ENCODE results near the gene PAOX. TPM values are rescaled to one million over a fixed set of nuclear protein-coding genes. Genes with fewer than 3 reads are reported as not detected.
A peak's percentile ranks its signal among the peaks of the same experiment; 100 is the strongest.

The PAOX gene
- total and polyA plus RNA-seq, 2 of the 13 experiments (the other 11 are each of a cell fraction or from before 2014, with no cell fraction given) = 0.49 to 0.77 TPM

GRCh38 chr10:133349160-133349568 is 29.9 kb upstream of the PAOX start:
- FAIRE-seq (peak; percentile 72), ATAC-seq (no peak), DNase-seq (ENCODE audit: low spot score) (no peak)
- ChIA-PET POLR2A (no interaction called here), CTCF (ENCODE audit: low intra/inter-chr PET ratio, low total read pairs) (no interaction called here)
- peaks cover 9% of the 10 kb centered on the region; the same call in 1 of the 2 replicates for H4K20me1 ChIP-seq (ENCODE audit: insufficient read depth, low read length)
- TSS peak; percentile 42 for BruUV-seq (replicated peaks)
- no peak overlapping the region for H3K4me3 ChIP-seq (replicated peaks in 1 of 3; ENCODE audit: insufficient read depth in 1 of 3, low read depth in 2 of 3, low read length in 3 of 3)
- peaks cover 52% of the 10 kb centered on the region for H3K4me1 ChIP-seq (ENCODE audit: insufficient read depth, low read length)
- no peak overlapping the region for H3K4me2 ChIP-seq (ENCODE audit: low read depth, low read length)
- no peaks in the 10 kb centered on the region for H3K9me3 ChIP-seq (ENCODE audit: low read length)
- 97% methylated on average over 8 of the region's 8 CpGs for WGBS (ENCODE audit: low lambda C conversion rate)
- in situ Hi-C loops (cut with HindIII; ENCODE audit: extremely low pct_ligation_motif_present, low pct_unique_long_range_greater_than_20kb) = no loop called here
- no peaks in the 10 kb centered on the region for H3K36me3 ChIP-seq (replicated peaks in 1 of 2; ENCODE audit: control insufficient read depth in 1 of 2, insufficient read depth in 2 of 2, low read length in 2 of 2)
- H3K79me2 ChIP-seq (ENCODE audit: insufficient read depth, low read length) = no peaks in the 10 kb centered on the region
- H3K27ac ChIP-seq (ENCODE audit: extremely low read length, insufficient read depth, low read length) = no peak overlapping the region
- intact Hi-C loops (cut with micrococcal nuclease; ENCODE audit: unreplicated experiment) = loop anchor here (1.0 kb wide), 1 partner anchor 21 kb away; no protein-coding TSS in a partner anchor
- H3K9ac ChIP-seq (ENCODE audit: insufficient read depth, low read depth, low read length) = no peak overlapping the region
- no peak overlapping the region for H2AFZ ChIP-seq (ENCODE audit: low read length)
- H3K27me3 ChIP-seq (ENCODE audit: control insufficient read depth in 1 of 2, insufficient read depth in 2 of 2, low read length in 2 of 2) = no peaks in the 10 kb centered on the region
- no peak for TF ChIP-seq CEBPZ (IDR thresholded peaks at IDR 0.05; ENCODE audit: low read length)
- TF ChIP-seq, protein P1, sequence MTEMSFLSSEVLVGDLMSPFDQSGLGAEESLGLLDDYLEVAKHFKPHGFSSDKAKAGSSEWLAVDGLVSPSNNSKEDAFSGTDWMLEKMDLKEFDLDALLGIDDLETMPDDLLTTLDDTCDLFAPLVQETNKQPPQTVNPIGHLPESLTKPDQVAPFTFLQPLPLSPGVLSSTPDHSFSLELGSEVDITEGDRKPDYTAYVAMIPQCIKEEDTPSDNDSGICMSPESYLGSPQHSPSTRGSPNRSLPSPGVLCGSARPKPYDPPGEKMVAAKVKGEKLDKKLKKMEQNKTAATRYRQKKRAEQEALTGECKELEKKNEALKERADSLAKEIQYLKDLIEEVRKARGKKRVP (CRISPR knock-in tag; IDR thresholded peaks at IDR 0.05) = no peak
- TF ChIP-seq MATR3 (CRISPR knock-in tag; IDR thresholded peaks at IDR 0.05) = no peak
- peak; percentile 60 for TF ChIP-seq MNT (IDR thresholded peaks at IDR 0.05)
- TF ChIP-seq JUND (CRISPR knock-in tag; IDR thresholded peaks at IDR 0.05) = no peak
- TF ChIP-seq FLYWCH1 (CRISPR knock-in tag; IDR thresholded peaks at IDR 0.05) = no peak
- no peak for TF ChIP-seq FOXA3 (CRISPR knock-in tag; IDR thresholded peaks at IDR 0.05)
- no peak for TF ChIP-seq ZNF136 (CRISPR knock-in tag; IDR thresholded peaks at IDR 0.05; ENCODE audit: low read depth)
- no peak for TF ChIP-seq ZNF577 (CRISPR knock-in tag; IDR thresholded peaks at IDR 0.05; ENCODE audit: borderline replicate concordance, low read depth)
- TF ChIP-seq RFX3 (CRISPR knock-in tag; IDR thresholded peaks at IDR 0.05) = no peak
- TF ChIP-seq, protein P2, sequence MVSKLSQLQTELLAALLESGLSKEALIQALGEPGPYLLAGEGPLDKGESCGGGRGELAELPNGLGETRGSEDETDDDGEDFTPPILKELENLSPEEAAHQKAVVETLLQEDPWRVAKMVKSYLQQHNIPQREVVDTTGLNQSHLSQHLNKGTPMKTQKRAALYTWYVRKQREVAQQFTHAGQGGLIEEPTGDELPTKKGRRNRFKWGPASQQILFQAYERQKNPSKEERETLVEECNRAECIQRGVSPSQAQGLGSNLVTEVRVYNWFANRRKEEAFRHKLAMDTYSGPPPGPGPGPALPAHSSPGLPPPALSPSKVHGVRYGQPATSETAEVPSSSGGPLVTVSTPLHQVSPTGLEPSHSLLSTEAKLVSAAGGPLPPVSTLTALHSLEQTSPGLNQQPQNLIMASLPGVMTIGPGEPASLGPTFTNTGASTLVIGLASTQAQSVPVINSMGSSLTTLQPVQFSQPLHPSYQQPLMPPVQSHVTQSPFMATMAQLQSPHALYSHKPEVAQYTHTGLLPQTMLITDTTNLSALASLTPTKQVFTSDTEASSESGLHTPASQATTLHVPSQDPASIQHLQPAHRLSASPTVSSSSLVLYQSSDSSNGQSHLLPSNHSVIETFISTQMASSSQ (IDR thresholded peaks at IDR 0.05; ENCODE audit: low read depth) = no peak
- TF ChIP-seq, protein P2 (CRISPR knock-in tag; IDR thresholded peaks at IDR 0.05; ENCODE audit: borderline replicate concordance) = no peak
- TF ChIP-seq KLF12 (CRISPR knock-in tag; IDR thresholded peaks at IDR 0.05; ENCODE audit: borderline replicate concordance) = no peak
- no peak for TF ChIP-seq PRMT3 (CRISPR knock-in tag; IDR thresholded peaks at IDR 0.05; ENCODE audit: borderline replicate concordance, low read depth)

All from HepG2 (cell line).